Activated T-helper 1 cell treated with anti-CD3 and anti-CD28 coated beads, Interleukin-12 subunit alpha, Interleukin-12 subunit beta, Interleukin-2, Interleukin-4 antibody, amounts not matched to agents 30 ng/mL and 10 ng/mL and 1 ng/mL, durations not matched to agents 14 hours and 24 hours and 36 hours (primary cell): ENCODE results near the gene SLC48A1. TPM values are rescaled to one million over a fixed set of nuclear protein-coding genes. Genes with fewer than 3 reads are reported as not detected.

Experiments
- DNase-seq: peaks from one replicate; pipeline ENCODE4 v3.0.0; 2021; ENCODE audit warnings: low spot score
- H3K27ac Mint-ChIP-seq: one replicate; pipeline ENCODE4 v1.8.0; 2021; ENCODE audit warnings: mild to moderate bottlenecking, mixed read lengths
- H3K27me3 Mint-ChIP-seq: one replicate; pipeline ENCODE4 v1.8.0; 2022; ENCODE audit warnings: mild to moderate bottlenecking, moderate library complexity, mixed read lengths; ENCODE audit not compliant: insufficient read depth
- H3K36me3 Mint-ChIP-seq: one replicate; pipeline ENCODE4 v1.8.0; 2021; ENCODE audit warnings: low read depth, mixed read lengths
- H3K4me1 Mint-ChIP-seq: one replicate; pipeline ENCODE4 v1.8.0; 2021; ENCODE audit warnings: low read depth, mixed read lengths
- H3K4me3 Mint-ChIP-seq: one replicate; pipeline ENCODE4 v1.8.0; 2021; ENCODE audit warnings: mild to moderate bottlenecking, moderate library complexity, mixed read lengths
- H3K9me3 Mint-ChIP-seq: one replicate; pipeline ENCODE4 v1.8.0; 2021; ENCODE audit warnings: mixed read lengths
- intact Hi-C: fragments of 100-400 bp; cut with micrococcal nuclease; formaldehyde crosslinking; loops from one replicate; pipeline ENCODE4 v1.15.1; 2024
- total RNA-seq: library from RNA; stranded (reverse); gene quantifications from 2 replicates; pipeline ENCODE4 v1.2.3, GENCODE V29; 2022

The SLC48A1 gene
- total RNA-seq, 1 donor from 2014 or later = 12.7 TPM

GRCh38 chr12:47737936-47738594 lies 35.0 kb upstream of the SLC48A1 start:
- no peak for DNase-seq
- intact Hi-C loops = no loop called here
- H3K4me1 Mint-ChIP-seq = peaks cover 6% of the 10 kb centered on the region
- H3K36me3 Mint-ChIP-seq = no peaks in the 10 kb centered on the region
- no peak overlapping the region for H3K27ac Mint-ChIP-seq
- peaks cover 2% of the 10 kb centered on the region for H3K27me3 Mint-ChIP-seq
- no peak overlapping the region for H3K4me3 Mint-ChIP-seq
- no peaks in the 10 kb centered on the region for H3K9me3 Mint-ChIP-seq

GRCh38 chr12:47739297-47739696 lies 33.7 kb upstream of the SLC48A1 start:
- DNase-seq = no peak
- H3K27ac Mint-ChIP-seq = no peak overlapping the region
- H3K27me3 Mint-ChIP-seq = peaks cover 8% of the 10 kb centered on the region
- H3K4me3 Mint-ChIP-seq = no peak overlapping the region
- intact Hi-C loops = no loop called here
- no peaks in the 10 kb centered on the region for H3K9me3 Mint-ChIP-seq
- no peaks in the 10 kb centered on the region for H3K36me3 Mint-ChIP-seq
- peaks cover 6% of the 10 kb centered on the region for H3K4me1 Mint-ChIP-seq

- Mint-ChIP-seq H3K9me3 (no peaks in the 10 kb centered on the region), H3K4me3 (no peak overlapping the region), H3K4me1 (peaks cover 6% of the 10 kb centered on the region), H3K27me3 (peaks cover 10% of the 10 kb centered on the region), H3K27ac (no peak overlapping the region), H3K36me3 (no peaks in the 10 kb centered on the region)
- intact Hi-C loops = no loop called here
- no peak for DNase-seq
Observed at GRCh38 chr12:47739979-47740378, 33.1 kb upstream of the SLC48A1 start.

- intact Hi-C loops = no loop called here
- H3K36me3 Mint-ChIP-seq = no peaks in the 10 kb centered on the region
- no peaks in the 10 kb centered on the region for H3K9me3 Mint-ChIP-seq
- peaks cover 6% of the 10 kb centered on the region for H3K4me1 Mint-ChIP-seq
- DNase-seq = no peak
- peaks cover 15% of the 10 kb centered on the region for H3K27me3 Mint-ChIP-seq
- H3K27ac Mint-ChIP-seq = no peak overlapping the region
- H3K4me3 Mint-ChIP-seq = no peak overlapping the region
Observed at GRCh38 chr12:47740606-47741339, 32.3 kb upstream of the SLC48A1 start.

GRCh38 chr12:47741340-47741703 lies 31.7 kb upstream of the SLC48A1 start:
- Mint-ChIP-seq H3K4me1 (peaks cover 6% of the 10 kb centered on the region), H3K4me3 (no peak overlapping the region), H3K9me3 (no peaks in the 10 kb centered on the region), H3K27me3 (peaks cover 15% of the 10 kb centered on the region), H3K27ac (no peak overlapping the region), H3K36me3 (no peaks in the 10 kb centered on the region)
- intact Hi-C loops = no loop called here
- DNase-seq = no peak

GRCh38 chr12:47742253-47742825 lies 30.7 kb upstream of the SLC48A1 start:
- Mint-ChIP-seq H3K27ac (no peak overlapping the region), H3K36me3 (no peaks in the 10 kb centered on the region), H3K27me3 (peaks cover 17% of the 10 kb centered on the region), H3K4me1 (peaks cover 6% of the 10 kb centered on the region), H3K4me3 (no peak overlapping the region), H3K9me3 (no peaks in the 10 kb centered on the region)
- DNase-seq = peak; percentile 61
- intact Hi-C loops = loop anchor here (1.0 kb wide), 7 partner anchors 12 to 221 kb away; partner anchors contain the start of gene TMEM106C

GRCh38 chr12:47743311-47743860 lies 29.7 kb upstream of the SLC48A1 start:
- Mint-ChIP-seq H3K4me1 (peaks cover 6% of the 10 kb centered on the region), H3K9me3 (no peaks in the 10 kb centered on the region), H3K27ac (no peak overlapping the region), H3K4me3 (no peak overlapping the region), H3K36me3 (no peaks in the 10 kb centered on the region), H3K27me3 (peaks cover 18% of the 10 kb centered on the region)
- no peak for DNase-seq
- intact Hi-C loops = no loop called here

- H3K36me3 Mint-ChIP-seq = no peaks in the 10 kb centered on the region
- H3K4me1 Mint-ChIP-seq = peaks cover 6% of the 10 kb centered on the region
- no peak overlapping the region for H3K27ac Mint-ChIP-seq
Observed at GRCh38 chr12:47744005-47744651, 28.9 kb upstream of the SLC48A1 start.

GRCh38 chr12:47744778-47745436 lies 28.1 kb upstream of the SLC48A1 start:
- Mint-ChIP-seq H3K4me3 (no peak overlapping the region), H3K4me1 (peaks cover 6% of the 10 kb centered on the region), H3K36me3 (no peaks in the 10 kb centered on the region), H3K9me3 (no peaks in the 10 kb centered on the region), H3K27ac (no peak overlapping the region), H3K27me3 (peaks cover 16% of the 10 kb centered on the region)
- no peak for DNase-seq
- intact Hi-C loops = no loop called here

More at GRCh38 chr12:47744005-47744651, 28.9 kb upstream of the SLC48A1 start:
- peaks cover 18% of the 10 kb centered on the region for H3K27me3 Mint-ChIP-seq
- DNase-seq = peak; percentile 17
- no peak overlapping the region for H3K4me3 Mint-ChIP-seq
- intact Hi-C loops = no loop called here
- no peaks in the 10 kb centered on the region for H3K9me3 Mint-ChIP-seq

- Mint-ChIP-seq H3K4me3 (no peak overlapping the region), H3K9me3 (no peaks in the 10 kb centered on the region), H3K4me1 (peaks cover 6% of the 10 kb centered on the region), H3K27me3 (peaks cover 16% of the 10 kb centered on the region), H3K27ac (no peak overlapping the region), H3K36me3 (no peaks in the 10 kb centered on the region)
- intact Hi-C loops = no loop called here
- DNase-seq = no peak
Observed at GRCh38 chr12:47745485-47746041, 27.5 kb upstream of the SLC48A1 start.

GRCh38 chr12:47746073-47746472 lies 27.0 kb upstream of the SLC48A1 start:
- H3K4me1 Mint-ChIP-seq = peaks cover 6% of the 10 kb centered on the region
- DNase-seq = no peak
- no peaks in the 10 kb centered on the region for H3K36me3 Mint-ChIP-seq
- no peaks in the 10 kb centered on the region for H3K9me3 Mint-ChIP-seq
- no peak overlapping the region for H3K27ac Mint-ChIP-seq
- peaks cover 16% of the 10 kb centered on the region for H3K27me3 Mint-ChIP-seq
- intact Hi-C loops = no loop called here
- no peak overlapping the region for H3K4me3 Mint-ChIP-seq

GRCh38 chr12:47746523-47746922 lies 26.5 kb upstream of the SLC48A1 start:
- Mint-ChIP-seq H3K27me3 (peaks cover 16% of the 10 kb centered on the region), H3K4me3 (no peak overlapping the region), H3K9me3 (no peaks in the 10 kb centered on the region), H3K36me3 (no peaks in the 10 kb centered on the region), H3K4me1 (peaks cover 1% of the 10 kb centered on the region), H3K27ac (no peak overlapping the region)
- intact Hi-C loops = no loop called here
- DNase-seq = no peak
